BLaER1 (cell line): ENCODE data around the gene CRADD.
"Not testable (repeated sequence)": the region's sequence is repeated elsewhere in the genome, so short reads cannot be mapped to it uniquely, and the experiment has no call there.

Experiments used
- H3K27ac ChIP-seq: shearing (Covaris generic); formaldehyde crosslinking; 2 replicates; pipeline ENCODE4 v1.8.1; 2022
- H3K27me3 ChIP-seq: shearing (Covaris generic); formaldehyde crosslinking; 2 replicates; pipeline ENCODE4 v1.8.1; 2022
- H3K36me3 ChIP-seq: shearing (Covaris generic); formaldehyde crosslinking; 2 replicates; pipeline ENCODE4 v1.8.1; 2022
- H3K4me1 ChIP-seq: shearing (Covaris generic); formaldehyde crosslinking; 2 replicates; pipeline ENCODE4 v1.8.1; 2022
- H3K4me2 ChIP-seq: shearing (Covaris generic); formaldehyde crosslinking; 2 replicates; pipeline ENCODE4 v1.8.1; 2022
- H3K4me3 ChIP-seq: shearing (Covaris generic); formaldehyde crosslinking; 2 replicates; pipeline ENCODE4 v1.8.1; 2022
- H3K9ac ChIP-seq: shearing (Covaris generic); formaldehyde crosslinking; 2 replicates; pipeline ENCODE4 v1.8.1; 2022
- H3K9me3 ChIP-seq: shearing (Covaris generic); formaldehyde crosslinking; 2 replicates; pipeline ENCODE4 v1.8.1; 2022
- H4K20me1 ChIP-seq: shearing (Covaris generic); formaldehyde crosslinking; 2 replicates; pipeline ENCODE4 v1.8.1; 2022
- Cebpa-rat ChIP-seq: shearing (Covaris generic); IDR thresholded peaks from 2 replicates; pipeline ENCODE4 v1.8.1; 2022

The CRADD gene

GRCh38 chr12:93870020-93870795 lies 193.0 kb downstream of the CRADD start:
- Histone ChIP-seq H4K20me1 (no peaks in the 10 kb centered on the region), H3K9ac (no peak overlapping the region), H3K36me3 (no peaks in the 10 kb centered on the region), H3K4me3 (no peak overlapping the region), H3K4me1 (no peaks in the 10 kb centered on the region), H3K27me3 (no peaks in the 10 kb centered on the region), H3K27ac (no peak overlapping the region), H3K9me3 (peaks cover 73% of the 10 kb centered on the region), H3K4me2 (no peak overlapping the region)
- TF ChIP-seq Cebpa-rat, result no peak

DNA sequence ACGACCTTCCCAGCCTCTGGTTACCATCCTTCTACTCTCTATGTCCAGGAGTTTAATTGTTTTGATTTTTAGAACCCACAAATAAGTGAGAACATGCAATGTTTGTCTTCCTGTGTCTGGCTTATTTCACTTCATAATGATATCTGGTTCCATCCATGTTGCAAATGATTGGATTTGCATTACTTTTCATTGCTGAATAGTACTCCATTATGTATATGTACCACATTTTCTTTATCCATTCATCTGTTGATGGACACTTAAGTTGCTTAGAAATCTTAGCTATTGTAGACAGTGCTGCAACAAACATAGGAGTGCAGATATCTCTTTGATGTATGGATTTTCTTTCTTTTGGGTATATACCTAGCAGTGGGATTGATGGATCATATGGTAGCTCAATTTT lies 194.4 kb downstream of the CRADD start:
- not testable (repeated sequence) for H4K20me1 ChIP-seq, H3K4me1 ChIP-seq, H3K27me3 ChIP-seq, H3K4me3 ChIP-seq, H3K4me2 ChIP-seq, H3K36me3 ChIP-seq, H3K27ac ChIP-seq, H3K9ac ChIP-seq
- peaks cover 71% of the 10 kb centered on the region for H3K9me3 ChIP-seq

DNA sequence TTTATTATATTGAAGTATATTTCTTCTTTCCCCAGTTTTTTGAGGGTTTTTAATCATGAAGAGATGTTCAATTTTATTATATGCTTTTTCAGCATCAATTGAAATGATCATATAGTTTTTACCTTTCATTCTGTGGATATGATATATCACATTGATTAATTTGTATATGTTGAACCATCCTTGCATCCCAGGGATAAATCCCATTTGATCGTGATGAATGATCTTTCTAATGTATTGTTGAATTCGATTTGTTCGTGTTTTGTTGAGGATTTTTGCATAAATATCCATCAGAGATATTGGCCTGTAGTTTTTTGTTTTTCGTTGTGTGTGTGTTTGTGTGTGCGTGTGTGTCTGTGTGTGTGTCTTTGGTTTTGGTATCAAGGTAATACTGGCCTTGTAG lies 196.4 kb downstream of the CRADD start:
- no peak overlapping the region for H3K4me2 ChIP-seq
- no peaks in the 10 kb centered on the region for H4K20me1 ChIP-seq
- H3K4me1 ChIP-seq, result no peaks in the 10 kb centered on the region
- H3K4me3 ChIP-seq, result no peak overlapping the region
- H3K36me3 ChIP-seq, result no peaks in the 10 kb centered on the region
- H3K27me3 ChIP-seq, result no peaks in the 10 kb centered on the region
- no peak for TF ChIP-seq Cebpa-rat
- peaks cover 75% of the 10 kb centered on the region for H3K9me3 ChIP-seq
- H3K9ac ChIP-seq, result no peak overlapping the region
- no peak overlapping the region for H3K27ac ChIP-seq

GRCh38 chr12:93875157-93875556 lies 198.0 kb downstream of the CRADD start:
- H3K4me2 ChIP-seq, result no peak overlapping the region
- no peak for TF ChIP-seq Cebpa-rat
- H3K36me3 ChIP-seq, result no peaks in the 10 kb centered on the region
- H3K4me3 ChIP-seq, result no peak overlapping the region
- peaks cover 62% of the 10 kb centered on the region for H3K9me3 ChIP-seq
- no peak overlapping the region for H3K27ac ChIP-seq
- H3K9ac ChIP-seq, result no peak overlapping the region
- H3K27me3 ChIP-seq, result no peaks in the 10 kb centered on the region
- no peaks in the 10 kb centered on the region for H4K20me1 ChIP-seq
- no peaks in the 10 kb centered on the region for H3K4me1 ChIP-seq

DNA sequence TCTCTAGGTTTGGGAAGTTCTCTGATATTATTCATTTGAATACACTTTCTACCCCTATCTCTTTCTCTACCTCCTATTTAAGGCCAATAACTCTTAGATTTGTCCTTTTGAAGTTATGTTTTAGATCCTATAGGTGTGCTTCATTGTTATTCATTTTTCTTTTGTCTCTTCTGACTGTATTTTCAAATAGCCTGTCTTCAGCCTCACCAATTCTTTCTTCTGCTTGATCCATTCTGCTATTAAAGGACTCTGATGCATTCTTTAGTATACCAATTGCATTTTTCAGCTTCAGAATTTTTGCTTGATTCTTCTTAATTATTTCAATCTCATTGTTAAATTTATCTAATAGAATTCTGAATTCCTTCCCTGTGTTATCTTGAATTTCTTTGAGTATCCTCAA lies 199.2 kb downstream of the CRADD start:
- Histone ChIP-seq H3K9me3 (peaks cover 56% of the 10 kb centered on the region), H3K27ac (no peak overlapping the region), H3K36me3 (no peaks in the 10 kb centered on the region), H3K27me3 (no peaks in the 10 kb centered on the region), H3K4me2 (no peak overlapping the region), H3K4me3 (no peak overlapping the region), H3K4me1 (no peaks in the 10 kb centered on the region), H3K9ac (no peak overlapping the region), H4K20me1 (no peaks in the 10 kb centered on the region)
- no peak for TF ChIP-seq Cebpa-rat

DNA sequence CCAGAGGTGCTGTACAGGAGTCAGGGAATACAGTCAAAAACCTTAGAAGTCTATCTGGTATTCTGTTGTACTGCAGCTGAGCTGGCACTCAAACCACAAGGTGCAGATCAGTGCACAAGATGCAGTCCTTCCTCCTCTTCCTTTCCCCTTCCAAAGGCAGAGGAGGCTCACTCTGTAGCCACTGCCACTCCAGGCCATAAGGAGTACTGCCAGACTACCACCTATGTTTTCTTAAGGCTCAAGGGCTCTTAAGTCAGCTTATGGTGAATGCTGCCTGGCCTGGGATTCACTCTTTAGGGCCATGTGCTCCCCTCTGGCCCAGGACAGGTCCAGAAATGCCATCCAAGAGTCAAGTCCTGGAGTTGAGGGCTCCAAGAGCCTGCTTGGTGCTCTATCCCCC lies 200.3 kb downstream of the CRADD start:
- peaks cover 45% of the 10 kb centered on the region for H3K9me3 ChIP-seq
- H3K4me3 ChIP-seq, result no peak overlapping the region
- H3K4me1 ChIP-seq, result no peaks in the 10 kb centered on the region
- H3K27ac ChIP-seq, result no peak overlapping the region
- no peak overlapping the region for H3K9ac ChIP-seq
- TF ChIP-seq Cebpa-rat, result no peak
- no peaks in the 10 kb centered on the region for H4K20me1 ChIP-seq
- H3K27me3 ChIP-seq, result no peaks in the 10 kb centered on the region
- no peak overlapping the region for H3K4me2 ChIP-seq
- no peaks in the 10 kb centered on the region for H3K36me3 ChIP-seq

- Histone ChIP-seq H4K20me1 (no peaks in the 10 kb centered on the region), H3K9ac (no peak overlapping the region), H3K27me3 (no peaks in the 10 kb centered on the region), H3K4me3 (no peak overlapping the region), H3K4me2 (no peak overlapping the region), H3K27ac (no peak overlapping the region), H3K9me3 (peaks cover 31% of the 10 kb centered on the region), H3K36me3 (no peaks in the 10 kb centered on the region), H3K4me1 (no peaks in the 10 kb centered on the region)
- TF ChIP-seq Cebpa-rat, result no peak
Observed at GRCh38 chr12:93879476-93880421, 202.6 kb downstream of the CRADD start.

- peaks cover 20% of the 10 kb centered on the region for H3K9me3 ChIP-seq
- no peaks in the 10 kb centered on the region for H4K20me1 ChIP-seq
- no peak overlapping the region for H3K9ac ChIP-seq
- no peaks in the 10 kb centered on the region for H3K27me3 ChIP-seq
- no peak overlapping the region for H3K27ac ChIP-seq
- H3K36me3 ChIP-seq, result no peaks in the 10 kb centered on the region
- no peaks in the 10 kb centered on the region for H3K4me1 ChIP-seq
- TF ChIP-seq Cebpa-rat, result no peak
- H3K4me2 ChIP-seq, result no peak overlapping the region
- no peak overlapping the region for H3K4me3 ChIP-seq
Observed at GRCh38 chr12:93880853-93881522, 203.8 kb downstream of the CRADD start.

GRCh38 chr12:93882763-93883162 lies 205.6 kb downstream of the CRADD start:
- no peak overlapping the region for H3K4me3 ChIP-seq
- no peaks in the 10 kb centered on the region for H3K27me3 ChIP-seq
- H3K9ac ChIP-seq, result no peak overlapping the region
- no peaks in the 10 kb centered on the region for H3K4me1 ChIP-seq
- TF ChIP-seq Cebpa-rat, result peak; percentile 49; the same call in 1 of the 2 replicates
- no peaks in the 10 kb centered on the region for H3K36me3 ChIP-seq
- no peak overlapping the region for H3K4me2 ChIP-seq
- no peaks in the 10 kb centered on the region for H4K20me1 ChIP-seq
- peaks cover 3% of the 10 kb centered on the region; the same call in 1 of the 2 replicates for H3K9me3 ChIP-seq
- H3K27ac ChIP-seq, result no peak overlapping the region
